ENCODE measurements around the gene ERVK3-1.

- TF ChIP-seq CTCF (IDR thresholded peaks at IDR 0.05) = no peak
- TF ChIP-seq POLR2A (IDR thresholded peaks at IDR 0.05) = no peak
Observed at GRCh38 chr19:58349590-58349989, 44.4 kb downstream of the ERVK3-1 start.

Data from testis (tissue), 2 donors.